Measurements from ENCODE around the gene TMEM184A. TPM values are rescaled to one million over a fixed set of nuclear protein-coding genes. Genes with fewer than 3 reads are reported as not detected.

The TMEM184A gene
- total and polyA plus RNA-seq, 8 donors = 1.00 to 9.7 (median 2.4) TPM

DNA sequence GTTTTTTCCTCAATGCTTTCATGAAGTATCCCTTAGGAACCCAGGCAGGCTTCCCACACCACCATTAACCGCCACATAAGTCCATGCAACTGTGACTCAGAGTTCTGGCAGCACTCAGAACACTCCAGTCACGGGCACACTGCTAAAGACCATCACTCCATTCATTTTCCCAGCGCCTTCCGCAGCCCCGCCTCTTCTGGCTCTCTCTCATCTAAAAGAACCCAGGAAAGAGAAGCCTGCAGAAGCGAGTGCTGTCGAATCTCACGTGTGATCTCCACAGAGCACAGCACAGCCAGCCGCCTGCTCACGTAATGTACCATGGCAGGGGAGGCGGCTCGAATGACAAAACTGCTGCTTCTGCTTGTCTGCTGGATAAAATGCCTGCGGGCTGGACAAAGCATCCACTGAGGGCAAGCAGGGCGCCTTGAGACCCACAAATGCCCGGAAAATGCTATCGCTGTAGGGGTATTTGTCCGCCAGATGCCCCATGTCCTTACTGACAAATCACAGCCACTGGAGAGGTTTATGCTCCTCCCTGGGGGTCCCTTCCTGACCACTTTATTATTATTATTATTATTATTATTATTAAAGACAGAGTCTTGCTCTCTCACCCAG, 12.0 kb upstream of the TMEM184A start:
- DNase-seq (peak in 2 of 4 donors; percentile 39 to 63), ATAC-seq (no peak)
- intact Hi-C loops (cut with DNase I) = no loop called here
- no peak overlapping the region for H3K27ac ChIP-seq
- H3K36me3 ChIP-seq = peaks cover 0 to 33% of the 10 kb centered on the region in 2 donors
- TF ChIP-seq, protein P1, sequence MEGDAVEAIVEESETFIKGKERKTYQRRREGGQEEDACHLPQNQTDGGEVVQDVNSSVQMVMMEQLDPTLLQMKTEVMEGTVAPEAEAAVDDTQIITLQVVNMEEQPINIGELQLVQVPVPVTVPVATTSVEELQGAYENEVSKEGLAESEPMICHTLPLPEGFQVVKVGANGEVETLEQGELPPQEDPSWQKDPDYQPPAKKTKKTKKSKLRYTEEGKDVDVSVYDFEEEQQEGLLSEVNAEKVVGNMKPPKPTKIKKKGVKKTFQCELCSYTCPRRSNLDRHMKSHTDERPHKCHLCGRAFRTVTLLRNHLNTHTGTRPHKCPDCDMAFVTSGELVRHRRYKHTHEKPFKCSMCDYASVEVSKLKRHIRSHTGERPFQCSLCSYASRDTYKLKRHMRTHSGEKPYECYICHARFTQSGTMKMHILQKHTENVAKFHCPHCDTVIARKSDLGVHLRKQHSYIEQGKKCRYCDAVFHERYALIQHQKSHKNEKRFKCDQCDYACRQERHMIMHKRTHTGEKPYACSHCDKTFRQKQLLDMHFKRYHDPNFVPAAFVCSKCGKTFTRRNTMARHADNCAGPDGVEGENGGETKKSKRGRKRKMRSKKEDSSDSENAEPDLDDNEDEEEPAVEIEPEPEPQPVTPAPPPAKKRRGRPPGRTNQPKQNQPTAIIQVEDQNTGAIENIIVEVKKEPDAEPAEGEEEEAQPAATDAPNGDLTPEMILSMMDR (IDR thresholded peaks at IDR 0.05) = no peak
- H3K4me1 ChIP-seq = peaks cover 13 to 28% of the 10 kb centered on the region in 2 donors
- H3K27me3 ChIP-seq = no peaks in the 10 kb centered on the region
- no peaks in the 10 kb centered on the region for H3K9me3 ChIP-seq
- peak overlapping the region in 1 of 2 donors; percentile 90 for H3K4me3 ChIP-seq

DNA sequence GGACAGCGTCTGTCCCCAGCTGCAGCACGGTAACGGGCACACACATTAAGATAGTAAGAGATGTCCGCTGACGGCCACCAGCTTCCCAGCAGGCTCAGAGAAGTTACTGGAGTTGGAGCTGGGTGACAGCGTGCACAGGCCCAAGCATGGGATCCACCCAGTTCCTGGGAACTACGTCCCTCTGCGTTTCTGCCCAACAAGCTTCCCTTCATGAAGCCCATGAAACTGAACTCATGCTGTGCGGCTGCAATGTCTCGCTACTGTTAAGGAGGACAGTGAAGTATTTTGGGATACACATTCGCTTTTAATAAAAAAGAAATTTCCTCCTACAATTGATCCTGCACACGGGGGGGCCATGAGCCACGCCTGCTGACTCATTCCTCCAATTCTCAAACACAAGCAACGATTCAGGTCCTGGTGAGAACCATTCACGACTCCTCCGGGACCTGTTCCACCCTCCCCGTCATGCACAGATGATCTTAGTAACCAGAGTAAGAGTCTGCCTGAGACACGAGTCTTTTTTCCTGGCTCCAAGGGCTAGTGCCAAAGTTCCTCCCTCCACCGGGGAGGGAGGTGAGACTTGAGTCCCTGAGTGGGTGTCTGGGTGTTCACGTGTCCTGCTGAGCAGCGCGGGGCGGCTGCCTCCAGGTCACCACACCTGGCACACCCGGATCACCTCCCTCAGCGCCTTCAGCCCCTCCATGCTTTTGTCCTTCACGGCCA, 11.2 kb upstream of the TMEM184A start:
- no peak overlapping the region for H3K27ac ChIP-seq
- no peaks in the 10 kb centered on the region for H3K9me3 ChIP-seq
- H3K27me3 ChIP-seq = no peaks in the 10 kb centered on the region
- H3K4me3 ChIP-seq = no peak overlapping the region
- DNase-seq (peak in 1 of 4 donors; percentile 61), ATAC-seq (no peak)
- H3K36me3 ChIP-seq = peaks cover 0 to 33% of the 10 kb centered on the region in 2 donors
- TF ChIP-seq, protein P1 (IDR thresholded peaks at IDR 0.05) = no peak
- intact Hi-C loops (cut with DNase I) = no loop called here
- peaks cover 13 to 28% of the 10 kb centered on the region in 2 donors for H3K4me1 ChIP-seq

DNA sequence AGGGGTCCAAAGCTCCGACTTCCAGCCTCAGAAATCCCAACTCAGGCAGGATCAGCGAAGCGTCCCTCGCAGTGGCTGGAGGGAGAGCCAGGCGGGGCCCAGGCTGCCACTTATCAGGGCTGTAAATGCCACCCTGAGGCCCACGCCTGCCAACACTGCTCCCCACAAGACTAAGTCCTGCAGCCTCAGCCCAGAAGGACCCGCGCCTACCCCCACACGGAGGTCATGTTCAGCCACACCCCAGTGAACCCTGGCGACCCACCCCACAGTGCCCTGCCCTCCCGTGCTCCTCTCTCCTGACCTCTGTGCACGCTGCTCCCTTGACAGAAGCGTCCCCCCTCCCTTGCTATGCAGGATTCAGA, 10.7 kb upstream of the TMEM184A start:
- TF ChIP-seq, protein P1 (IDR thresholded peaks at IDR 0.05) = no peak
- Histone ChIP-seq H3K4me3 (no peak overlapping the region), H3K27me3 (no peaks in the 10 kb centered on the region), H3K36me3 (peaks cover 0 to 33% of the 10 kb centered on the region in 2 donors), H3K9me3 (no peaks in the 10 kb centered on the region), H3K27ac (no peak overlapping the region), H3K4me1 (peaks cover 13 to 26% of the 10 kb centered on the region in 2 donors)
- peak in 1 of 4 donors; percentile 73 for DNase-seq
- intact Hi-C loops (cut with DNase I) = no loop called here
- no peak for ATAC-seq

DNA sequence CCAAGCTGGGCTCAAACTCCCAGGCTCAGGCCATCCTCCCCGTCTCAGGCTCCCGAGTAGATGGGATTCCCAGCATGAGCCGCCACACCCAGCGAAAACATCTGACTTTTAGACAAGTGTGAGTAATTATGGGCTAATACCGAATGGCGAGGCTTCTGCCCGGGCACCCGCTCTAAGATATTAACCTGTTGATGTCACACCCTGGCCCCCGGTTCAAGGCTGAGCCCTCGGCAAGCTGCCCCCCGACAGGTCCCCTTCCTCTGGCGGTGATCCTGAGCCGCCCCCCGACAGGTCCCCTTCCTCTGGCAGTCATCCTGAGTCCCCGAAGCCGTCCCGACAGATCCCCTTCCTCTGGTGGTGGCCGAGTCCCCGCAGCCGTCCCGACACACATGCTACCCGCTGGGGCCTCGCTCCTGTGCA, 8.6 kb upstream of the TMEM184A start:
- peaks cover 0 to 33% of the 10 kb centered on the region in 2 donors for H3K36me3 ChIP-seq
- ATAC-seq = no peak
- peaks cover 0 to 5% of the 10 kb centered on the region in 2 donors for H3K27me3 ChIP-seq
- DNase-seq = peak in 1 of 4 donors; percentile 71
- H3K4me3 ChIP-seq = no peak overlapping the region
- TF ChIP-seq, protein P1 (IDR thresholded peaks at IDR 0.05) = no peak
- H3K9me3 ChIP-seq = no peaks in the 10 kb centered on the region
- no peak overlapping the region for H3K27ac ChIP-seq
- peaks cover 8 to 15% of the 10 kb centered on the region in 2 donors for H3K4me1 ChIP-seq
- intact Hi-C loops (cut with DNase I) = no loop called here

DNA sequence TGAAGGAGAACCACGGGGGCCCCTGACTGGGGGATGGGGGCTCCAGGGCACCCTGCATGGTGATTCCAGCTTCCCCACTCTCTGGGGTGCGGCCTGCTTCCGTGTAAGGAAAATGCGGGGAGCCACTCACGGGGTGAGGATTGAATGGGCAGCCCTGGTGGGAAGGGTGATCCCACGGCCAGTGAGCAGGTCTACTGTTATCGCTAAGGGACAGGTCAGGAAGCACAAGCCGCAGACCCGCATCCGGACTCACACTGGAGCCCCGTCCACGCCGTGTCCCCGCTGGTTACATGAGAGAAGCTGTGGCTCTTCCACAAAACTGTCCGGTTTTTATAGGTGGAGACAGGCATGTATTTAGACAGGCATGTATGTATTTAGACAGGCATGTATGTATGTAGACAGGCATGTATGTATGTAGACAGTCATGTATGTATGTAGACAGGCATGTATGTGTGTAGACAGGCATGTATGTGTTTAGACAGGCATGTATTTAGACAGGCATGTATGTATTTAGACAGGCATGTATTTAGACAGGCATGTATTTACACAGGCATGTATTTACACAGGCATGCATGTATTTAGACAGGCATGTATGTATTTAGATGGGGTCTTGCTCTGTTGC, 8.1 kb upstream of the TMEM184A start:
- Histone ChIP-seq H3K4me3 (no peak overlapping the region), H3K36me3 (peaks cover 0 to 33% of the 10 kb centered on the region in 2 donors), H3K9me3 (no peaks in the 10 kb centered on the region), H3K4me1 (peaks cover 6 to 11% of the 10 kb centered on the region in 2 donors), H3K27me3 (peaks cover 0 to 5% of the 10 kb centered on the region in 2 donors), H3K27ac (no peak overlapping the region)
- intact Hi-C loops (cut with DNase I) = no loop called here
- peak in 1 of 4 donors; percentile 64 for DNase-seq
- ATAC-seq = no peak
- TF ChIP-seq, protein P1 (IDR thresholded peaks at IDR 0.05) = no peak
